PC-9 (cell line): ENCODE data around the gene PHC3. TPM values are rescaled to one million over a fixed set of nuclear protein-coding genes. Genes with fewer than 3 reads are reported as not detected.

ENCODE experiments used
- BruUV-seq: library from RNA; stranded (reverse); fragments of 400-500 nt; replicated peaks from 2 replicates; lab custom pipeline; 2021; lab: Mats Ljungman, UMichigan
- CTCF ChIA-PET: fragments of 300-600 bp; sonication (Branson Sonifier 250); formaldehyde crosslinking; loops from one replicate; lab custom pipeline; 2022; ENCODE audit warnings: antibody characterized with exemption; lab: Charles Lee
- POLR2A ChIA-PET: fragments of 300-600 bp; sonication (Branson Sonifier 250); formaldehyde crosslinking; loops from one replicate; lab custom pipeline; 2022; ENCODE audit warnings: antibody characterized with exemption; ENCODE audit not compliant: unreplicated experiment; lab: Charles Lee
- DNase-seq, 2 experiments: peaks; one replicate each; pipeline versions ENCODE4 v3.0.0 to v3.0.0-alpha.2; 2015 to 2022; ENCODE audit warnings: mixed read lengths in 1 of 2
- H2AFZ ChIP-seq: fragments of 200-600 bp; sonication (generic); 2 replicates; pipeline ENCODE4 v1.8.1; 2017; ENCODE audit warnings: antibody characterized with exemption
- H3F3A ChIP-seq: fragments of 200-600 bp; sonication (generic); 2 replicates; pipeline ENCODE4 v1.8.1; 2017; ENCODE audit warnings: antibody characterized with exemption, mild to moderate bottlenecking, low read depth; ENCODE audit not compliant: insufficient read depth
- H3K27ac ChIP-seq: fragments of 200-600 bp; sonication (generic); 2 replicates; pipeline ENCODE4 v1.6.1; 2016; ENCODE audit warnings: mixed run types
- H3K27me3 ChIP-seq: fragments of 200-600 bp; sonication (generic); 2 replicates; pipeline ENCODE4 v1.6.1; 2016; ENCODE audit warnings: low read depth, mixed run types; ENCODE audit not compliant: insufficient read depth
- H3K36me3 ChIP-seq: fragments of 200-600 bp; sonication (generic); 2 replicates; pipeline ENCODE4 v1.6.1; 2016; ENCODE audit warnings: low read depth, mixed run types
- H3K4me1 ChIP-seq: fragments of 200-600 bp; sonication (generic); replicated peaks from 2 replicates; pipeline ENCODE4 v1.6.1; 2016; ENCODE audit warnings: mixed run types; ENCODE audit not compliant: insufficient read depth
- H3K4me2 ChIP-seq: fragments of 200-600 bp; sonication (generic); 2 replicates; pipeline ENCODE4 v1.6.1; 2017; ENCODE audit warnings: mixed run types
- H3K4me3 ChIP-seq: fragments of 200-600 bp; sonication (generic); 2 replicates; pipeline ENCODE4 v1.6.1; 2016; ENCODE audit warnings: mixed run types
- H3K79me2 ChIP-seq: fragments of 200-600 bp; sonication (generic); 2 replicates; pipeline ENCODE4 v1.6.1; 2017; ENCODE audit warnings: low read depth, mixed run types
- H3K9me2 ChIP-seq: fragments of 200-600 bp; sonication (generic); 2 replicates; pipeline ENCODE4 v1.8.1; 2017; ENCODE audit warnings: mild to moderate bottlenecking; ENCODE audit not compliant: insufficient read depth
- H3K9me3 ChIP-seq: fragments of 200-600 bp; sonication (generic); 2 replicates; pipeline ENCODE4 v1.8.1; 2016; ENCODE audit warnings: low read depth; ENCODE audit not compliant: insufficient read depth
- H4K20me1 ChIP-seq: fragments of 200-600 bp; sonication (generic); 2 replicates; pipeline ENCODE4 v1.8.1; 2017; ENCODE audit not compliant: insufficient read depth
- CTCF ChIP-seq: fragments of 200-600 bp; sonication (generic); conservative IDR thresholded peaks from 2 replicates; pipeline ENCODE4 v1.6.1; 2017; ENCODE audit warnings: mixed run types, antibody characterized with exemption, mild to moderate bottlenecking, moderate library complexity
- EZH2 ChIP-seq: fragments of 200-600 bp; sonication (generic); IDR thresholded peaks from 2 replicates; pipeline ENCODE4 v1.8.0; 2017; ENCODE audit warnings: antibody characterized with exemption, low read depth
- intact Hi-C: fragments of 100-400 bp; cut with micrococcal nuclease; formaldehyde crosslinking; loops from one replicate; pipeline ENCODE4 v1.10.0; 2022; ENCODE audit not compliant: unreplicated experiment
- total RNA-seq: library from RNA; stranded (reverse); gene quantifications from 2 replicates; pipeline ENCODE4 v1.2.3, GENCODE V29; 2021

The PHC3 gene
- total RNA-seq, 1 experiment from 2014 or later: 80.8 TPM

GRCh38 chr3:170154569-170155143 lies 26.9 kb downstream of the PHC3 start:
- BruUV-seq: no TSS peak

GRCh38 chr3:170154084-170154483 lies 27.4 kb downstream of the PHC3 start:
- DNase-seq: no peak
- TF ChIP-seq CTCF: no peak
- TF ChIP-seq EZH2: no peak
- Histone ChIP-seq H3K4me3 (no peak overlapping the region), H3K9me2 (no peaks in the 10 kb centered on the region), H3F3A (peaks cover 1% of the 10 kb centered on the region; the same call in 1 of the 2 replicates), H3K79me2 (peaks cover 60% of the 10 kb centered on the region), H3K27me3 (no peaks in the 10 kb centered on the region), H3K27ac (peak overlapping the region; percentile 3; the same call in 1 of the 2 replicates), H3K36me3 (peaks cover 15% of the 10 kb centered on the region), H4K20me1 (peaks cover 20% of the 10 kb centered on the region), H3K9me3 (no peaks in the 10 kb centered on the region), H3K4me1 (no peaks in the 10 kb centered on the region), H3K4me2 (no peak overlapping the region), H2AFZ (no peak overlapping the region)
- intact Hi-C loops: no loop called here
- CTCF ChIA-PET: no interaction called here
- POLR2A ChIA-PET: no interaction called here
- BruUV-seq: no TSS peak

More at GRCh38 chr3:170154569-170155143, 26.9 kb downstream of the PHC3 start:
- TF ChIP-seq CTCF (no peak), EZH2 (no peak)
- H3K9me2 ChIP-seq: no peaks in the 10 kb centered on the region
- no peak overlapping the region for H3K4me2 ChIP-seq
- peaks cover 60% of the 10 kb centered on the region for H3K79me2 ChIP-seq
- H3K27me3 ChIP-seq: no peaks in the 10 kb centered on the region
- peaks cover 19% of the 10 kb centered on the region for H4K20me1 ChIP-seq
- intact Hi-C loops: no loop called here
- no peaks in the 10 kb centered on the region for H3K4me1 ChIP-seq
- no peak for DNase-seq
- H3K9me3 ChIP-seq: no peaks in the 10 kb centered on the region
- H3F3A ChIP-seq: no peaks in the 10 kb centered on the region; the same call in 1 of the 2 replicates
- peak overlapping the region; percentile 3; the same call in 1 of the 2 replicates for H3K27ac ChIP-seq
- no peak overlapping the region for H3K4me3 ChIP-seq
- no peak overlapping the region for H2AFZ ChIP-seq
- H3K36me3 ChIP-seq: peaks cover 13% of the 10 kb centered on the region; the same call in 1 of the 2 replicates
- ChIA-PET CTCF (no interaction called here), POLR2A (no interaction called here)

GRCh38 chr3:170151536-170151935 lies 30.0 kb downstream of the PHC3 start:
- Histone ChIP-seq H3K4me1 (no peaks in the 10 kb centered on the region), H3K27me3 (no peaks in the 10 kb centered on the region), H3K27ac (no peak overlapping the region), H3K4me2 (no peak overlapping the region), H2AFZ (no peak overlapping the region), H3K4me3 (no peak overlapping the region), H3K36me3 (peaks cover 14% of the 10 kb centered on the region; the same call in 1 of the 2 replicates), H3K9me3 (no peaks in the 10 kb centered on the region), H3K79me2 (peaks cover 59% of the 10 kb centered on the region), H3K9me2 (no peaks in the 10 kb centered on the region), H4K20me1 (peaks cover 20% of the 10 kb centered on the region), H3F3A (peaks cover 4% of the 10 kb centered on the region)
- POLR2A ChIA-PET: interaction anchor here (0.6 kb wide), 1 partner anchor 32 kb away, joined by 8 read pairs; no protein-coding TSS in a partner anchor
- BruUV-seq: no TSS peak
- CTCF ChIA-PET: no interaction called here
- intact Hi-C loops: no loop called here
- no peak for DNase-seq
- TF ChIP-seq EZH2 (no peak), CTCF (no peak)
